Natural killer cell (primary cell): Measurements from ENCODE around the gene PLA2G10. TPM values are rescaled to one million over a fixed set of nuclear protein-coding genes. Genes with fewer than 3 reads are reported as not detected.
A peak's percentile ranks its signal among the peaks of the same experiment; 100 is the strongest.

Experiments used
- ATAC-seq, 3 donors: fragments of 150-1000 bp in 2 of 3; fragments of 200-7000 bp in 1 of 3; cut with Tn5 transposase; 1 replicate in 1 of 3; 2 replicates in 2 of 3; pipeline ENCODE4 v1.10.0; 2021; ENCODE audit warnings: mild to moderate bottlenecking in 2 of 3, moderate library complexity in 2 of 3
- DNase-seq, 2 donors: peaks; one replicate each; pipeline versions ENCODE4 v3.0.0 to v3.0.0-alpha.2; 2013 to 2021; ENCODE audit warnings: mixed read lengths in 1 of 2
- H3K27ac ChIP-seq: one replicate; pipeline ENCODE4 v1.5.1; 2013; ENCODE audit warnings: mild to moderate bottlenecking, low read length
- H3K27me3 ChIP-seq: one replicate; pipeline ENCODE4 v1.6.1; 2013; ENCODE audit warnings: low read length; ENCODE audit not compliant: control insufficient read depth, insufficient read depth
- H3K36me3 ChIP-seq: one replicate; pipeline ENCODE4 v1.6.1; 2013; ENCODE audit warnings: low read length; ENCODE audit not compliant: control insufficient read depth, insufficient read depth
- H3K4me1 ChIP-seq: one replicate; pipeline ENCODE4 v1.6.1; 2013; ENCODE audit warnings: low read length; ENCODE audit not compliant: control insufficient read depth, insufficient read depth
- H3K4me3 ChIP-seq: one replicate; pipeline ENCODE4 v1.5.1; 2013; ENCODE audit warnings: low read length
- H3K9me3 ChIP-seq: one replicate; pipeline ENCODE4 v1.6.1; 2013; ENCODE audit warnings: low read length; ENCODE audit not compliant: control insufficient read depth, insufficient read depth
- H3K27ac Mint-ChIP-seq, 2 donors: one replicate each; pipeline ENCODE4 v1.8.0; 2022; ENCODE audit warnings: mild to moderate bottlenecking in 2 of 2, mixed read lengths in 2 of 2, moderate library complexity in 1 of 2
- H3K27me3 Mint-ChIP-seq, 2 donors: one replicate each; pipeline ENCODE4 v1.8.0; 2022; ENCODE audit warnings: low read depth in 2 of 2, mixed read lengths in 2 of 2
- H3K36me3 Mint-ChIP-seq: one replicate; pipeline ENCODE4 v1.8.0; 2022; ENCODE audit warnings: mixed read lengths
- H3K4me1 Mint-ChIP-seq, 2 donors: one replicate each; pipeline ENCODE4 v1.8.0; 2022; ENCODE audit warnings: mixed read lengths in 2 of 2
- H3K4me3 Mint-ChIP-seq: one replicate; pipeline ENCODE4 v1.8.0; 2022; ENCODE audit warnings: mild to moderate bottlenecking, moderate library complexity, mixed read lengths
- H3K9me3 Mint-ChIP-seq, 2 donors: one replicate each; pipeline ENCODE4 v1.8.0; 2022; ENCODE audit warnings: mixed read lengths in 2 of 2
- CTCF ChIP-seq: fragments of 200-600 bp; IDR thresholded peaks from one replicate; pipeline ENCODE4 v1.8.0; 2022; ENCODE audit warnings: antibody characterized with exemption
- WGBS: methylation state at CpG from one replicate; pipeline ENCODE4 v1.1.7; 2013; ENCODE audit warnings: missing lambda C conversion rate; ENCODE audit not compliant: insufficient coverage; 5-methylcytosine and 5-hydroxymethylcytosine counted together
- intact Hi-C: fragments of 100-400 bp; cut with micrococcal nuclease; formaldehyde crosslinking; loops from one replicate; pipeline ENCODE4 v1.14.2; 2022
- total RNA-seq, 4 donors: library from RNA; stranded (reverse); fragments of 120-200 nt in 1 of 4; gene quantifications; one replicate each; pipeline versions ENCODE4 v1.2.3 to v1.2.4, GENCODE V29; 2013 to 2022

The PLA2G10 gene
- total RNA-seq, 3 donors from 2014 or later (not counting 1 experiment from before 2014, with no cell fraction given): not detected

- peak within 1 kb of the TSS; percentile 98 for H3K27ac Mint-ChIP-seq
- Histone ChIP-seq H3K9me3 (no peaks in the 10 kb centered on the region), H3K36me3 (peaks cover 27% of the 10 kb centered on the region), H3K4me1 (peaks cover 47% of the 10 kb centered on the region), H3K27me3 (no peaks in the 10 kb centered on the region), H3K4me3 (peak within 1 kb of the TSS; percentile 89), H3K27ac (peak within 1 kb of the TSS; percentile 94)
- H3K9me3 Mint-ChIP-seq: peaks cover 3 to 4% of the 10 kb centered on the region in 2 donors
- no peaks in the 10 kb centered on the region for H3K27me3 Mint-ChIP-seq
- peak; percentile 66 to 86 (median 72) for ATAC-seq
- intact Hi-C loops: loop anchor here (5.0 kb wide), 1 partner anchor 708 kb away; the partner anchor contains the start of gene ERCC4
- no peak for TF ChIP-seq CTCF
- peaks cover 33 to 48% of the 10 kb centered on the region in 2 donors for H3K4me1 Mint-ChIP-seq
- peak; percentile 98 to 99 for DNase-seq
- H3K4me3 Mint-ChIP-seq: peak within 1 kb of the TSS; percentile 91
- no peaks in the 10 kb centered on the region for H3K36me3 Mint-ChIP-seq
- under 1% methylated on average over 51 of the region's 51 CpGs for WGBS
These were observed 64.0 kb downstream of the PLA2G10 start, which contains the start of gene PARN for GRCh38 chr16:14629919-14630619. PARN (minus strand) TSS chr16:14630260; CDS start chr16:14630125, 135 bp downstream.

- H3K4me1 Mint-ChIP-seq: peaks cover 28 to 43% of the 10 kb centered on the region in 2 donors
- H3K36me3 ChIP-seq: peaks cover 30% of the 10 kb centered on the region
- peak overlapping the region; percentile 91 for H3K4me3 Mint-ChIP-seq
- DNase-seq: no peak
- no peaks in the 10 kb centered on the region for H3K27me3 Mint-ChIP-seq
- H3K27me3 ChIP-seq: no peaks in the 10 kb centered on the region
- peak overlapping the region; percentile 94 for H3K27ac ChIP-seq
- ATAC-seq: peak in 2 of 3 donors; percentile 0 to 1
- H3K27ac Mint-ChIP-seq: peak overlapping the region; percentile 98
- TF ChIP-seq CTCF: no peak
- peak overlapping the region; percentile 89 for H3K4me3 ChIP-seq
- intact Hi-C loops: no loop called here
- WGBS: 1% methylated on average over 17 of the region's 17 CpGs
- H3K36me3 Mint-ChIP-seq: no peaks in the 10 kb centered on the region
- H3K4me1 ChIP-seq: peaks cover 47% of the 10 kb centered on the region
- peaks cover 3 to 4% of the 10 kb centered on the region in 2 donors for H3K9me3 Mint-ChIP-seq
- H3K9me3 ChIP-seq: no peaks in the 10 kb centered on the region
These were observed 64.5 kb downstream of the PLA2G10 start for GRCh38 chr16:14629612-14629918.

GRCh38 chr16:14628806-14629611 is 65.1 kb downstream of the PLA2G10 start:
- intact Hi-C loops: no loop called here
- TF ChIP-seq CTCF: no peak
- Histone ChIP-seq H3K27me3 (no peaks in the 10 kb centered on the region), H3K4me3 (peak overlapping the region; percentile 89), H3K4me1 (peaks cover 43% of the 10 kb centered on the region), H3K36me3 (peaks cover 35% of the 10 kb centered on the region), H3K27ac (peak overlapping the region; percentile 94), H3K9me3 (no peaks in the 10 kb centered on the region)
- H3K36me3 Mint-ChIP-seq: no peaks in the 10 kb centered on the region
- H3K27me3 Mint-ChIP-seq: no peaks in the 10 kb centered on the region
- DNase-seq: peak; percentile 13 to 37
- ATAC-seq: peak in 1 of 3 donors; percentile 4
- H3K9me3 Mint-ChIP-seq: peaks cover 3 to 4% of the 10 kb centered on the region in 2 donors
- H3K4me3 Mint-ChIP-seq: peak overlapping the region; percentile 91
- H3K27ac Mint-ChIP-seq: peak overlapping the region; percentile 98
- H3K4me1 Mint-ChIP-seq: peaks cover 23 to 38% of the 10 kb centered on the region in 2 donors
- 52% methylated on average over 11 of the region's 12 CpGs for WGBS
